ENCODE results near the gene ANKRD1.

ANKRD1 gene

DNA sequence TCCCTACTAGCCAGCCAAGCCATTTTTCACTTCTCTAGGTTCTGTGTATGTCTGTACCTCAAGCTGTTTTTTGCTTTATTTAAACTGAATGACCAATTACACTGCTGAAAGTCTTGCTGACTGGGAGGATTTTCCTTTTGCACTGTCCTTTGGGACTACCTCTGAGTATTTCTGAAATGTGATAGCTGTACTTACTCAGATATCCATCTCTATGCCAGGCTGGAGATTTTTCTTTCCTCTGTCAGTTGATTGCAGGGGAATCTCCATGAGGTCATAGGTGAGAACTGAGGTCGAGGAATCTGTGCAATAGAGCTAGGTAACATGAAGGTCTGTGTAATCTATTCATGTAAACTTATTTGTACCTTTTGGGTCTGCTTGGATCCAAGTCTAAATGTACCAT, 38.9 kb upstream of the ANKRD1 start:
- peak; percentile 47 for ATAC-seq
- TF ChIP-seq CSRNP3 (CRISPR knock-in tag; IDR thresholded peaks at IDR 0.05) = no peak
- TF ChIP-seq, protein P1, sequence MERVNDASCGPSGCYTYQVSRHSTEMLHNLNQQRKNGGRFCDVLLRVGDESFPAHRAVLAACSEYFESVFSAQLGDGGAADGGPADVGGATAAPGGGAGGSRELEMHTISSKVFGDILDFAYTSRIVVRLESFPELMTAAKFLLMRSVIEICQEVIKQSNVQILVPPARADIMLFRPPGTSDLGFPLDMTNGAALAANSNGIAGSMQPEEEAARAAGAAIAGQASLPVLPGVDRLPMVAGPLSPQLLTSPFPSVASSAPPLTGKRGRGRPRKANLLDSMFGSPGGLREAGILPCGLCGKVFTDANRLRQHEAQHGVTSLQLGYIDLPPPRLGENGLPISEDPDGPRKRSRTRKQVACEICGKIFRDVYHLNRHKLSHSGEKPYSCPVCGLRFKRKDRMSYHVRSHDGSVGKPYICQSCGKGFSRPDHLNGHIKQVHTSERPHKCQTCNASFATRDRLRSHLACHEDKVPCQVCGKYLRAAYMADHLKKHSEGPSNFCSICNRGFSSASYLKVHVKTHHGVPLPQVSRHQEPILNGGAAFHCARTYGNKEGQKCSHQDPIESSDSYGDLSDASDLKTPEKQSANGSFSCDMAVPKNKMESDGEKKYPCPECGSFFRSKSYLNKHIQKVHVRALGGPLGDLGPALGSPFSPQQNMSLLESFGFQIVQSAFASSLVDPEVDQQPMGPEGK (CRISPR knock-in tag; IDR thresholded peaks at IDR 0.05; ENCODE audit: borderline replicate concordance) = no peak
- TF ChIP-seq SNAI2 (CRISPR knock-in tag; IDR thresholded peaks at IDR 0.05) = no peak
- TF ChIP-seq TCF4 (CRISPR knock-in tag; IDR thresholded peaks at IDR 0.05; ENCODE audit: borderline replicate concordance) = no peak
- TF ChIP-seq ARNTL (CRISPR knock-in tag; IDR thresholded peaks at IDR 0.05; ENCODE audit: borderline replicate concordance, low read depth) = no peak
- no peak for TF ChIP-seq CREB5 (CRISPR knock-in tag; IDR thresholded peaks at IDR 0.05; ENCODE audit: low read depth)
- TF ChIP-seq, protein P2, sequence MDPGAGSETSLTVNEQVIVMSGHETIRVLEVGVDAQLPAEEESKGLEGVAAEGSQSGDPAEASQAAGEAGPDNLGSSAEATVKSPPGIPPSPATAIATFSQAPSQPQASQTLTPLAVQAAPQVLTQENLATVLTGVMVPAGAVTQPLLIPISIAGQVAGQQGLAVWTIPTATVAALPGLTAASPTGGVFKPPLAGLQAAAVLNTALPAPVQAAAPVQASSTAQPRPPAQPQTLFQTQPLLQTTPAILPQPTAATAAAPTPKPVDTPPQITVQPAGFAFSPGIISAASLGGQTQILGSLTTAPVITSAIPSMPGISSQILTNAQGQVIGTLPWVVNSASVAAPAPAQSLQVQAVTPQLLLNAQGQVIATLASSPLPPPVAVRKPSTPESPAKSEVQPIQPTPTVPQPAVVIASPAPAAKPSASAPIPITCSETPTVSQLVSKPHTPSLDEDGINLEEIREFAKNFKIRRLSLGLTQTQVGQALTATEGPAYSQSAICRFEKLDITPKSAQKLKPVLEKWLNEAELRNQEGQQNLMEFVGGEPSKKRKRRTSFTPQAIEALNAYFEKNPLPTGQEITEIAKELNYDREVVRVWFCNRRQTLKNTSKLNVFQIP (CRISPR knock-in tag; IDR thresholded peaks at IDR 0.05; ENCODE audit: borderline replicate concordance, low read depth) = no peak
- no peak for TF ChIP-seq TOX (CRISPR knock-in tag; IDR thresholded peaks at IDR 0.05; ENCODE audit: borderline replicate concordance)
- no peak for TF ChIP-seq ZFP30 (CRISPR knock-in tag; IDR thresholded peaks at IDR 0.05)

DNA sequence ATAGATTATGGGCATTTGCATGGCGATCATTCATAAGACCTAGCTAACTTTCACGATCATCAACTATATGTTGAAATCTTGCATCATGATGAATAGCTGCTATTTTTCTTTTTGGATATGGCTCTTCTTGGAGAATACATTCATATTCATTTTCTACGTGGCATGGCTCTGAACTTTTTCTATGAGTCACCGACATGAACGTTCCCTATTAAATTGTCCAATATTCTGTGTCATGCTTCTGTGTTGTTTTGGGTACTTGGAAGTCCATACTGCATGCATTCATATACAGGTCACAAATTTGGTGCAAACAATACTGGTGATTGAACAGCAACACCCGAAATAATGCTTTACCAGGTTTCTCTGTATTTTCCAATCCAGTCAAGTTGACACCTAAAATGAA, 37.9 kb upstream of the ANKRD1 start:
- TF ChIP-seq, protein P1 (CRISPR knock-in tag; IDR thresholded peaks at IDR 0.05; ENCODE audit: borderline replicate concordance) = no peak
- TF ChIP-seq, protein P3, sequence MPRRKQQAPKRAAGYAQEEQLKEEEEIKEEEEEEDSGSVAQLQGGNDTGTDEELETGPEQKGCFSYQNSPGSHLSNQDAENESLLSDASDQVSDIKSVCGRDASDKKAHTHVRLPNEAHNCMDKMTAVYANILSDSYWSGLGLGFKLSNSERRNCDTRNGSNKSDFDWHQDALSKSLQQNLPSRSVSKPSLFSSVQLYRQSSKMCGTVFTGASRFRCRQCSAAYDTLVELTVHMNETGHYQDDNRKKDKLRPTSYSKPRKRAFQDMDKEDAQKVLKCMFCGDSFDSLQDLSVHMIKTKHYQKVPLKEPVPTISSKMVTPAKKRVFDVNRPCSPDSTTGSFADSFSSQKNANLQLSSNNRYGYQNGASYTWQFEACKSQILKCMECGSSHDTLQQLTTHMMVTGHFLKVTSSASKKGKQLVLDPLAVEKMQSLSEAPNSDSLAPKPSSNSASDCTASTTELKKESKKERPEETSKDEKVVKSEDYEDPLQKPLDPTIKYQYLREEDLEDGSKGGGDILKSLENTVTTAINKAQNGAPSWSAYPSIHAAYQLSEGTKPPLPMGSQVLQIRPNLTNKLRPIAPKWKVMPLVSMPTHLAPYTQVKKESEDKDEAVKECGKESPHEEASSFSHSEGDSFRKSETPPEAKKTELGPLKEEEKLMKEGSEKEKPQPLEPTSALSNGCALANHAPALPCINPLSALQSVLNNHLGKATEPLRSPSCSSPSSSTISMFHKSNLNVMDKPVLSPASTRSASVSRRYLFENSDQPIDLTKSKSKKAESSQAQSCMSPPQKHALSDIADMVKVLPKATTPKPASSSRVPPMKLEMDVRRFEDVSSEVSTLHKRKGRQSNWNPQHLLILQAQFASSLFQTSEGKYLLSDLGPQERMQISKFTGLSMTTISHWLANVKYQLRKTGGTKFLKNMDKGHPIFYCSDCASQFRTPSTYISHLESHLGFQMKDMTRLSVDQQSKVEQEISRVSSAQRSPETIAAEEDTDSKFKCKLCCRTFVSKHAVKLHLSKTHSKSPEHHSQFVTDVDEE (CRISPR knock-in tag; IDR thresholded peaks at IDR 0.05) = no peak
- no peak for TF ChIP-seq GLIS3 (CRISPR knock-in tag; IDR thresholded peaks at IDR 0.05)
- TF ChIP-seq TCF4 (CRISPR knock-in tag; IDR thresholded peaks at IDR 0.05; ENCODE audit: borderline replicate concordance) = no peak
- no peak for TF ChIP-seq TOX (CRISPR knock-in tag; IDR thresholded peaks at IDR 0.05; ENCODE audit: borderline replicate concordance)
- TF ChIP-seq, protein P2 (CRISPR knock-in tag; IDR thresholded peaks at IDR 0.05; ENCODE audit: borderline replicate concordance, low read depth) = no peak
- TF ChIP-seq ESRRG (CRISPR knock-in tag; IDR thresholded peaks at IDR 0.05) = no peak
- no peak for TF ChIP-seq PPARA (CRISPR knock-in tag; IDR thresholded peaks at IDR 0.05; ENCODE audit: borderline replicate concordance)
- TF ChIP-seq SNAI2 (CRISPR knock-in tag; IDR thresholded peaks at IDR 0.05) = no peak
- no peak for TF ChIP-seq ZFP30 (CRISPR knock-in tag; IDR thresholded peaks at IDR 0.05)
- TF ChIP-seq BACH2 (CRISPR knock-in tag; IDR thresholded peaks at IDR 0.05; ENCODE audit: borderline replicate concordance) = no peak
- ATAC-seq = no peak

Measured in SK-N-SH treated with all-trans-retinoic acid at 6 μM for 48 hours (cell line).